GM12892 (cell line): ENCODE data around the gene LRRC8A.

ENCODE experiments used
- DNase-seq: peaks from one replicate; pipeline ENCODE4 v3.0.0; 2011; ENCODE audit not compliant: insufficient read length
- FAIRE-seq: peaks from 2 replicates; lab custom pipeline; 2011; peaks lifted over from hg19 to GRCh38; lab: Jason Lieb, UNC
- POLR2A ChIP-seq: IDR thresholded peaks from 2 replicates; pipeline ENCODE4 v1.6.1; 2011; ENCODE audit warnings: low read depth, low read length, control low read depth
- POLR2AphosphoS5 ChIP-seq: IDR thresholded peaks from 2 replicates; pipeline ENCODE4 v1.6.1; 2011; ENCODE audit warnings: low read depth, low read length, control low read depth
- TAF1 ChIP-seq: IDR thresholded peaks from 2 replicates; pipeline ENCODE4 v1.6.1; 2011; ENCODE audit warnings: low read depth, mild to moderate bottlenecking, control low read depth, low read length, borderline replicate concordance

LRRC8A gene

DNA sequence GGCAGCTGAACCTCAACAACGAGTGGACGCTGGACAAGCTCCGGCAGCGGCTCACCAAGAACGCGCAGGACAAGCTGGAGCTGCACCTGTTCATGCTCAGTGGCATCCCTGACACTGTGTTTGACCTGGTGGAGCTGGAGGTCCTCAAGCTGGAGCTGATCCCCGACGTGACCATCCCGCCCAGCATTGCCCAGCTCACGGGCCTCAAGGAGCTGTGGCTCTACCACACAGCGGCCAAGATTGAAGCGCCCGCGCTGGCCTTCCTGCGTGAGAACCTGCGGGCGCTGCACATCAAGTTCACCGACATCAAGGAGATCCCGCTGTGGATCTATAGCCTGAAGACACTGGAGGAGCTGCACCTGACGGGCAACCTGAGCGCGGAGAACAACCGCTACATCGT, 26.4 kb downstream of the LRRC8A start:
- no peak for TF ChIP-seq POLR2A
- no peak for TF ChIP-seq TAF1
- TF ChIP-seq POLR2AphosphoS5 = no peak
- DNase-seq (no peak), FAIRE-seq (no peak)

DNA sequence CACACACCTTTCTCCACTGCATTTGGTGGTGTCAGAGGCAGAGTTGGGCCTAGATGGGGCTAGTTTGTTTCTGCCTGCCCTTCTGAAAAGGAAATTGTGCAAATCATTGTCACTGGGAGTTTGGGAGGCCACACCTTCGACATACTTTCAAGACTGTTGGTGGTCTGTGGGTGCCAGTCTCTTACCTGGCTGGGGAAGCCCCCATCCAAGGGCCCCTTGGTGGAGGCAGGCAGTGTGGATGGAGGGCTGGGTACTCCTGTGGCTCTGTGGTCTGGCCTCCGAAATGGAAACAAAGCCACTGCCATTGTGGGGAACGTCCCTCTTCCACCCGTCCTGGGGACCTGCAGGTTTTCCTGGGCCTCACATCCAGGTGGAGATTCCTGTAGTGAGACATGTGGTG, 27.9 kb downstream of the LRRC8A start:
- FAIRE-seq = no peak
- no peak for TF ChIP-seq TAF1
- no peak for TF ChIP-seq POLR2A
- TF ChIP-seq POLR2AphosphoS5 = no peak
- DNase-seq = no peak

DNA sequence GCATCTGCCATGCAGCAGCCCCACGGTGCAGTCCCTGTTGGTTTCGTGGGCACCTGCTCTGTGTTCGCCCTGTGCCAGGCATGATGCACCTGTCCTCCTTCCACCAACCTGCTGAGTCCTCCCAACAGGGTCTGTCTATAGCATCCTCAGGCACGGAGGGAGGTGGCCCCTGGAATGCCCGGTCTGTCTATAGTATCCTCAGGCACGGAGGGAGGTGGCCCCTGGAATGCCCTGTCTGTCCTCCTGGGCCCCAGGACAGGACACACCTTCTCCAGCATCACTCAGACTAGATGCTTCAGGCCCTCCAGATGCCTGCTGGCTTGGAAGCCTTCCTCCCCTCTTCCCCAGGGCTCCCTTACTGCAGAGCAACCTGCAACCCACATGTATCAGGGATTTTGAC, 29.0 kb downstream of the LRRC8A start:
- DNase-seq = no peak
- FAIRE-seq = no peak
- TF ChIP-seq POLR2A (no peak), POLR2AphosphoS5 (no peak), TAF1 (no peak)

DNA sequence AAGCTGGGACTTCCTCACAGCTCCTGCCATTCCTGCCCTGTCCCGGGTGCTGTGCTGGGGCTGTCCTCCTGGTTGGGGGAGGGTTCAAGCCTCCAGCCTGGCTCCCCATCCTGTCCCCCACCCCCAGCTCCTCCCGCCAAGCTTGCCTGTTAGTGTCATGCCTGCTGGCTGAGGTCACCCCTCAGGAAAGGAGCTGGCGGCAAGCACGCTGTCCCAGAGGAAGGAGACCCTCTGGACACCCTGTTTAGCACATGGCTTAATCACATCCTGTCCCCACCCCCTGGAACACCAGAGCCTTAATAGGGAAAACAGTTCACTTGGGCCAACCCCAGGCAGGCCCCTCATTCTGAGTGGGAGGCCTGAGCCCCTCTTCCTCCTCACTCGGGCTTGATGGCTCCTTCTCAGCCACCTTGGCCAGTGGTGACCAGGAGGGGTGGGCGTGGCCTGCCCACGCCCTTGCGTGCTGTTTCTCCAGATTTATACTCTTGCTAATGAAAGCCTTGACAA, 29.6 kb downstream of the LRRC8A start:
- DNase-seq (no peak), FAIRE-seq (no peak)
- TF ChIP-seq POLR2A (no peak), POLR2AphosphoS5 (no peak), TAF1 (no peak)

DNA sequence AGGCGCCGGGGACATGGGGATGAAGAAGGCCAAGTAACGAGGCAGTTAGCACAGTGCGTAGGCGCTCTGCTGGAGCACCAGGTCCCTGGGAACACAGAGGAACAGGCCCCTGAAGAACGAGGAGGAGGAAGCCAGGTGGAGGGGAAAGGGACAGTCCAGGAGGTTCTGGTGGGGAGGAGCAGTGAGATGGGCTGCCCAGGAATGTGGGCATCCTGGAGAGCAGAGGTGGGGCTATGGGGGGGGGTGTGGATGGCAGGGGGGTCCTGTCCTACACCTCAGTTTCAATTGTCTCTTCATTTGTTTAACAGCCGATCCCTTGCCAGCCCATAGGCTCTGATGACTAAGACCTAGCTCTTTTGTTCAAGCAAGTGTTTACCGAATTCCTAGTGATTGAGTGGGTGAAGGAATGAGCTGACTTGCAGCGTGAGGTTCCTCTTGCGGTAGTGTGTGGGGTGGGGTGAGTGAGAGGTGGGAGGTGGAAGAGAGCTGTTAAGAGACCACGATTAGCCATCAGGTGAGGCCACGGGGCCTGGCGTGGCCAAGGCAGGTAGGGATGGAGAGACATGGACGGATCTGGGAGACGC, 30.4 kb downstream of the LRRC8A start:
- no peak for TF ChIP-seq POLR2A
- TF ChIP-seq TAF1 = no peak
- no peak for TF ChIP-seq POLR2AphosphoS5
- no peak for FAIRE-seq
- no peak for DNase-seq

DNA sequence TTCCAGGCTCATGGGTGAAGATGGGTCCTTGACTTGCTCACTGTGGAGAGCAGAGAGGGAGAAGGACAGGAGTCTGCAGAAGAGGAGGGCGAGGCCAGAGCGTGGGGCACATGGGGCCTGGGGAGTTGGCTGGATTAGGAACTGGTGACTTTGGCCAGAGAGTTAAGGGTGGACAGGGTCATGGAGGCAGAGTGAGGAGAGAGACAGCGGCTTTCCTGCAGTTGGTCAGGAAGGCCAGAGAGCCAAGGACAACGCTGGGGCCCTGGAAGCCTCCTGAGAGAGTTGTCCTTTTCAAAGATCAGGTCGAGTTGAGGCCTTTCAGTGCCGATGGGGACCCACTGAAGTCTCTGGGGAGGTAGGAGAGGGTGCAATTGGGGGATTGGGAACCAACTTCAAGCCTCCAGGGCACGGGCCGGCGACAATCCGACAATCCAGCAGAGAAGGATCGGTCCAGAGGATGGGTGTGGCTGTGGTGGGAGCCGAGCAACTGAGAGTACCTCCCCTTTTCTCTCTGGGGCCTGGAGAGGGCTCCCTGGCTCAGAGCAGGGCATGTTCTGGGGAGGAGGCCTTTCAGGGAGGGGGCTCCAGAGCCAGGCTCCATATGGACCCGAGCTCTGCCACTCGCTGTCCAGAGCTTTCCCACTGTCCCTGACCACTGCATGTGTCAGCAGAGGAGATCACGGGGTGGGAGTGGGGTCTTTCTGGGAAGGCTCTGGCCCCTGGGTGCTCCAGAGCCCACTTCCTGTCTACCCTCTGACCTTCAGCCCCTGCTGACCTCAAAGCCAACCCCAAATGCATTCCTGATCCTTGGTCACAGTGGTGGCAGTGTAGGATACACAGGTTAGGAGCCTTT, 31.3 kb downstream of the LRRC8A start:
- DNase-seq (no peak), FAIRE-seq (no peak)
- no peak for TF ChIP-seq TAF1
- TF ChIP-seq POLR2AphosphoS5 = no peak
- no peak for TF ChIP-seq POLR2A

DNA sequence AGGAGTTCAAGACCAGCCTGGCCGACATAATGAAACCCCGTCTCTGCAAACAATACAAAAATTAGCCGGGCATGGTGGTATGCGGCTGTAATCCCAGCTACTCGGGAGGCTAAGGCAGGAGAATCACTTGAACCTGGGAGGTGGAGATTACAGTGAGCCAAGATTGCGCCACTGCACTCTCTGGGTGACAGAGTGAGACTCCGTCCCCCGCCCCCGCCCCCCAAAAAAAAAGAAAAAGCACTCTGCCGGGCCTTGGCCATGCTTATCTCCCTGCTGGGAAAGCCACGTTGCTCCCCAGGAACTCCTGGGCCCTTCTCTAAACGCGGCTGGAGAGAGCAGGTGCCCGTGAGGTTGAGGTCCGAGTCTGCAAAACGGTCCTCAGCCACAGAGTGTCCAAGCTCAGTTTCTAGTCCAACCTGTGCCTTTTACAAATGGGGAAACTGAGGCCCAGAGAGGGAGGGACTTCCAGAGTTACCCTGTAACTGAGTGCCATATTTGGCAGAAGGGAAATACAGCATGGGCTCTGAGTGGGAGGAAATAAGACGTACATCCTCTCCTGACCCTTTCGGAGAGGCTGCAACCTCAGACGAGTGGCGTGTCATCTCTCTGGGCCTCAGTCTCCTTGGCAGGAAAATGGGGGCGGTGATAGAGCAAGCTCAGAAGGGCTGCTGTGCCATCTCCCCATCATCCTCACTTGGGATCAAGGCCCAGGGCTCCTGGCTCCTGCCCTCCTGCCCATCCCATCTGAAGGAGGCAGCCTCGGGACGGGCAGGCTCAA, 32.3 kb downstream of the LRRC8A start:
- no peak for FAIRE-seq
- TF ChIP-seq POLR2AphosphoS5 = no peak
- no peak for TF ChIP-seq POLR2A
- no peak for TF ChIP-seq TAF1

DNA sequence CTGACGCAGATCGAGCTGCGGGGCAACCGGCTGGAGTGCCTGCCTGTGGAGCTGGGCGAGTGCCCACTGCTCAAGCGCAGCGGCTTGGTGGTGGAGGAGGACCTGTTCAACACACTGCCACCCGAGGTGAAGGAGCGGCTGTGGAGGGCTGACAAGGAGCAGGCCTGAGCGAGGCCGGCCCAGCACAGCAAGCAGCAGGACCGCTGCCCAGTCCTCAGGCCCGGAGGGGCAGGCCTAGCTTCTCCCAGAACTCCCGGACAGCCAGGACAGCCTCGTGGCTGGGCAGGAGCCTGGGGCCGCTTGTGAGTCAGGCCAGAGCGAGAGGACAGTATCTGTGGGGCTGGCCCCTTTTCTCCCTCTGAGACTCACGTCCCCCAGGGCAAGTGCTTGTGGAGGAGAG, 34.3 kb downstream of the LRRC8A start:
- DNase-seq = no peak
- TF ChIP-seq TAF1 (no peak), POLR2A (no peak), POLR2AphosphoS5 (no peak)
- no peak for FAIRE-seq

More for the DNA sequence above, 32.3 kb downstream of the LRRC8A start:
- no peak for DNase-seq

DNA sequence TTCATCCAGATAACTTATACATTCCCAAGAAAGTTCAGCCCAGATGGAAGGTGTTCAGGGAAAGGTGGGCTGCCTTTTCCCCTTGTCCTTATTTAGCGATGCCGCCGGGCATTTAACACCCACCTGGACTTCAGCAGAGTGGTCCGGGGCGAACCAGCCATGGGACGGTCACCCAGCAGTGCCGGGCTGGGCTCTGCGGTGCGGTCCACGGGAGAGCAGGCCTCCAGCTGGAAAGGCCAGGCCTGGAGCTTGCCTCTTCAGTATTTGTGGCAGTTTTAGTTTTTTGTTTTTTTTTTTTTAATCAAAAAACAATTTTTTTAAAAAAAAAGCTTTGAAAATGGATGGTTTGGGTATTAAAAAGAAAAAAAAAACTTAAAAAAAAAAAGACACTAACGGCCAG, 34.8 kb downstream of the LRRC8A start:
- no peak for DNase-seq
- no peak for FAIRE-seq
- TF ChIP-seq POLR2A = no peak
- TF ChIP-seq TAF1 = no peak
- no peak for TF ChIP-seq POLR2AphosphoS5

DNA sequence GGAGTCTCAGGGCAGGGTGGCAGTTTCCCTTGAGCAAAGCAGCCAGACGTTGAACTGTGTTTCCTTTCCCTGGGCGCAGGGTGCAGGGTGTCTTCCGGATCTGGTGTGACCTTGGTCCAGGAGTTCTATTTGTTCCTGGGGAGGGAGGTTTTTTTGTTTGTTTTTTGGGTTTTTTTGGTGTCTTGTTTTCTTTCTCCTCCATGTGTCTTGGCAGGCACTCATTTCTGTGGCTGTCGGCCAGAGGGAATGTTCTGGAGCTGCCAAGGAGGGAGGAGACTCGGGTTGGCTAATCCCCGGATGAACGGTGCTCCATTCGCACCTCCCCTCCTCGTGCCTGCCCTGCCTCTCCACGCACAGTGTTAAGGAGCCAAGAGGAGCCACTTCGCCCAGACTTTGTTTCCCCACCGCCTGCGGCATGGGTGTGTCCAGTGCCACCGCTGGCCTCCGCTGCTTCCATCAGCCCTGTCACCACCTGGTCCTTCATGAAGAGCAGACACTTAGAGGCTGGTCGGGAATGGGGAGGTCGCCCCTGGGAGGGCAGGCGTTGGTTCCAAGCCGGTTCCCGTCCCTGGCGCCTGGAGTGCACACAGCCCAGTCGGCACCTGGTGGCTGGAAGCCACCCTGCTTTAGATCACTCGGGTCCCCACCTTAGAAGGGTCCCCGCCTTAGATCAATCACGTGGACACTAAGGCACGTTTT, 35.4 kb downstream of the LRRC8A start:
- DNase-seq = no peak
- TF ChIP-seq POLR2A (no peak), TAF1 (no peak), POLR2AphosphoS5 (no peak)
- FAIRE-seq = no peak
